Activated naive CD4-positive, alpha-beta T cell treated with anti-CD3 and anti-CD28 coated beads for 36 hours (primary cell): Measurements from ENCODE around the gene CD244. TPM values are rescaled to one million over a fixed set of nuclear protein-coding genes. Genes with fewer than 3 reads are reported as not detected.

Experiments used
- CTCF ChIA-PET: fragments of 350-600 bp; sonication (Branson Sonifier 250); formaldehyde crosslinking; loops from one replicate; lab custom pipeline; 2021; ENCODE audit warnings: antibody characterized with exemption; lab: Charles Lee
- DNase-seq: peaks from one replicate; pipeline ENCODE4 v3.0.0-alpha.2; 2020
- H3K27ac Mint-ChIP-seq: one replicate; pipeline ENCODE4 v1.8.0; 2021; ENCODE audit warnings: mild to moderate bottlenecking, mixed read lengths
- H3K27me3 Mint-ChIP-seq: one replicate; pipeline ENCODE4 v1.8.0; 2021; ENCODE audit warnings: low read depth, mixed read lengths
- H3K36me3 Mint-ChIP-seq: one replicate; pipeline ENCODE4 v1.8.0; 2021; ENCODE audit warnings: low read depth, mixed read lengths
- H3K4me1 Mint-ChIP-seq: one replicate; pipeline ENCODE4 v1.8.0; 2021; ENCODE audit warnings: low read depth, mixed read lengths
- H3K4me3 Mint-ChIP-seq: one replicate; pipeline ENCODE4 v1.8.0; 2021; ENCODE audit warnings: mild to moderate bottlenecking, moderate library complexity, mixed read lengths
- H3K9me3 Mint-ChIP-seq: one replicate; pipeline ENCODE4 v1.8.0; 2021; ENCODE audit warnings: mixed read lengths
- intact Hi-C: fragments of 100-400 bp; cut with micrococcal nuclease; formaldehyde crosslinking; loops from one replicate; pipeline ENCODE4 v1.15.1; 2023
- total RNA-seq, 2 experiments: library from RNA; stranded (reverse); gene quantifications; one replicate each; pipeline ENCODE4 v1.2.3, GENCODE V29; 2021

The CD244 gene
- total RNA-seq, 2 experiments from 2014 or later = 0.15 TPM; not detected in 1

- no peaks in the 10 kb centered on the region for H3K36me3 Mint-ChIP-seq
- H3K27me3 Mint-ChIP-seq = peaks cover 2% of the 10 kb centered on the region
- H3K4me1 Mint-ChIP-seq = peaks cover 12% of the 10 kb centered on the region
- H3K9me3 Mint-ChIP-seq = no peaks in the 10 kb centered on the region
- intact Hi-C loops = no loop called here
- CTCF ChIA-PET = interaction anchor here (1.7 kb wide), 1 partner anchor 96 kb away, joined by 3 read pairs; no protein-coding TSS in a partner anchor
- H3K27ac Mint-ChIP-seq = no peak overlapping the region
- no peak overlapping the region for H3K4me3 Mint-ChIP-seq
- no peak for DNase-seq
Observed at GRCh38 chr1:160858097-160858496, 4.6 kb downstream of the CD244 start.

- H3K27me3 Mint-ChIP-seq = peaks cover 2% of the 10 kb centered on the region
- intact Hi-C loops = no loop called here
- no peak overlapping the region for H3K27ac Mint-ChIP-seq
- no peaks in the 10 kb centered on the region for H3K36me3 Mint-ChIP-seq
- H3K4me1 Mint-ChIP-seq = peaks cover 3% of the 10 kb centered on the region
- CTCF ChIA-PET = interaction anchor here (1.0 to 2.2 kb wide), 6 partner anchors 10 to 96 kb away, joined by 3 to 8 read pairs (median 4); no protein-coding TSS in a partner anchor
- DNase-seq = peak; percentile 21
- no peaks in the 10 kb centered on the region for H3K9me3 Mint-ChIP-seq
- no peak overlapping the region for H3K4me3 Mint-ChIP-seq
Observed at GRCh38 chr1:160855181-160855981, 7.3 kb downstream of the CD244 start.

GRCh38 chr1:160853754-160854153 lies 8.9 kb downstream of the CD244 start:
- Mint-ChIP-seq H3K27me3 (peaks cover 2% of the 10 kb centered on the region), H3K4me1 (peaks cover 3% of the 10 kb centered on the region), H3K27ac (no peak overlapping the region), H3K9me3 (no peaks in the 10 kb centered on the region), H3K4me3 (no peak overlapping the region), H3K36me3 (no peaks in the 10 kb centered on the region)
- CTCF ChIA-PET = interaction anchor here (0.7 to 1.5 kb wide), 3 partner anchors 14 to 86 kb away, joined by 3 to 5 read pairs (median 4); no protein-coding TSS in a partner anchor
- no peak for DNase-seq
- intact Hi-C loops = no loop called here

- H3K4me1 Mint-ChIP-seq = peaks cover 3% of the 10 kb centered on the region
- intact Hi-C loops = no loop called here
- no peak overlapping the region for H3K4me3 Mint-ChIP-seq
- CTCF ChIA-PET = interaction anchor here (0.7 to 1.5 kb wide), 3 partner anchors 13 to 85 kb away, joined by 3 to 5 read pairs (median 4); no protein-coding TSS in a partner anchor
- no peaks in the 10 kb centered on the region for H3K9me3 Mint-ChIP-seq
- H3K27ac Mint-ChIP-seq = no peak overlapping the region
- no peaks in the 10 kb centered on the region for H3K36me3 Mint-ChIP-seq
- H3K27me3 Mint-ChIP-seq = peaks cover 2% of the 10 kb centered on the region
- no peak for DNase-seq
Observed at GRCh38 chr1:160853014-160853413, 9.7 kb downstream of the CD244 start.

- H3K9me3 Mint-ChIP-seq = no peaks in the 10 kb centered on the region
- no peak for DNase-seq
- intact Hi-C loops = no loop called here
- no peaks in the 10 kb centered on the region for H3K36me3 Mint-ChIP-seq
- no peak overlapping the region for H3K27ac Mint-ChIP-seq
- no peak overlapping the region for H3K4me3 Mint-ChIP-seq
- H3K4me1 Mint-ChIP-seq = peaks cover 3% of the 10 kb centered on the region
- CTCF ChIA-PET = interaction anchor here (0.8 to 2.0 kb wide), 3 partner anchors 12 to 101 kb away, joined by 3 to 6 read pairs (median 5); partner anchors contain the start of gene CD244
- peaks cover 2% of the 10 kb centered on the region for H3K27me3 Mint-ChIP-seq
Observed at GRCh38 chr1:160850993-160851392, 11.7 kb downstream of the CD244 start.

- CTCF ChIA-PET = interaction anchor here (0.9 to 2.0 kb wide), 3 partner anchors 12 to 102 kb away, joined by 3 to 6 read pairs (median 5); partner anchors contain the start of gene CD244
- Mint-ChIP-seq H3K27me3 (peaks cover 2% of the 10 kb centered on the region), H3K36me3 (no peaks in the 10 kb centered on the region), H3K9me3 (no peaks in the 10 kb centered on the region), H3K4me1 (peaks cover 3% of the 10 kb centered on the region), H3K27ac (no peak overlapping the region), H3K4me3 (no peak overlapping the region)
- no peak for DNase-seq
- intact Hi-C loops = no loop called here
Observed at GRCh38 chr1:160850541-160850940, 12.1 kb downstream of the CD244 start.

GRCh38 chr1:160846281-160846680 lies 16.4 kb downstream of the CD244 start:
- Mint-ChIP-seq H3K4me3 (no peak overlapping the region), H3K9me3 (no peaks in the 10 kb centered on the region), H3K4me1 (no peaks in the 10 kb centered on the region), H3K27me3 (no peaks in the 10 kb centered on the region), H3K36me3 (no peaks in the 10 kb centered on the region), H3K27ac (no peak overlapping the region)
- CTCF ChIA-PET = interaction anchor here (2.2 kb wide), 1 partner anchor 11 kb away, joined by 8 read pairs; no protein-coding TSS in a partner anchor
- DNase-seq = no peak
- intact Hi-C loops = no loop called here

GRCh38 chr1:160844447-160845232 lies 18.0 kb downstream of the CD244 start:
- CTCF ChIA-PET = interaction anchor here (0.5 to 2.2 kb wide), 6 partner anchors 9 to 158 kb away, joined by 3 to 10 read pairs (median 5); no protein-coding TSS in a partner anchor
- Mint-ChIP-seq H3K27me3 (no peaks in the 10 kb centered on the region), H3K4me1 (peaks cover 2% of the 10 kb centered on the region), H3K4me3 (no peak overlapping the region), H3K36me3 (no peaks in the 10 kb centered on the region), H3K27ac (no peak overlapping the region), H3K9me3 (no peaks in the 10 kb centered on the region)
- intact Hi-C loops = no loop called here
- DNase-seq = no peak

GRCh38 chr1:160841079-160841478 lies 21.6 kb downstream of the CD244 start:
- intact Hi-C loops = no loop called here
- Mint-ChIP-seq H3K9me3 (no peaks in the 10 kb centered on the region), H3K27ac (no peak overlapping the region), H3K4me3 (no peak overlapping the region), H3K27me3 (no peaks in the 10 kb centered on the region), H3K4me1 (peaks cover 34% of the 10 kb centered on the region), H3K36me3 (no peaks in the 10 kb centered on the region)
- CTCF ChIA-PET = interaction anchor here (0.9 to 2.1 kb wide), 3 partner anchors 14 to 111 kb away, joined by 3 to 12 read pairs (median 4); no protein-coding TSS in a partner anchor
- DNase-seq = no peak

GRCh38 chr1:160839746-160840145 lies 22.9 kb downstream of the CD244 start:
- CTCF ChIA-PET = interaction anchor here (0.6 to 6.8 kb wide), 6 partner anchors 8 to 113 kb away, joined by 3 to 229 read pairs (median 4); partner anchors contain the start of genes ITLN2 and LY9
- Mint-ChIP-seq H3K9me3 (no peaks in the 10 kb centered on the region), H3K4me3 (no peak overlapping the region), H3K4me1 (peaks cover 43% of the 10 kb centered on the region), H3K36me3 (no peaks in the 10 kb centered on the region), H3K27me3 (no peaks in the 10 kb centered on the region), H3K27ac (no peak overlapping the region)
- intact Hi-C loops = loop anchor here (10.0 kb wide), 1 partner anchor 295 kb away; the partner anchor contains the start of gene DEDD
- DNase-seq = no peak

GRCh38 chr1:160838888-160839287 lies 23.8 kb downstream of the CD244 start:
- DNase-seq = no peak
- CTCF ChIA-PET = interaction anchor here (1.3 to 6.8 kb wide), 5 partner anchors 16 to 114 kb away, joined by 3 to 229 read pairs (median 60); partner anchors contain the start of genes ITLN2 and LY9
- intact Hi-C loops = loop anchor here (10.0 kb wide), 1 partner anchor 296 kb away; the partner anchor contains the start of gene DEDD
- H3K36me3 Mint-ChIP-seq = no peaks in the 10 kb centered on the region
- no peak overlapping the region for H3K4me3 Mint-ChIP-seq
- H3K4me1 Mint-ChIP-seq = peaks cover 47% of the 10 kb centered on the region
- peak overlapping the region; percentile 31 for H3K27ac Mint-ChIP-seq
- no peaks in the 10 kb centered on the region for H3K27me3 Mint-ChIP-seq
- no peaks in the 10 kb centered on the region for H3K9me3 Mint-ChIP-seq
